K562 (cell line): ENCODE data around the gene THSD8. TPM values are rescaled to one million over a fixed set of nuclear protein-coding genes. Genes with fewer than 3 reads are reported as not detected.
A peak's percentile ranks its signal among the peaks of the same experiment; 100 is the strongest.

ENCODE experiments used
- CTCF ChIP-seq, 3 experiments: IDR thresholded peaks in 2 of 3; conservative IDR thresholded peaks in 1 of 3; 2 replicates each; pipeline ENCODE4 v1.5.1; 2011 to 2012; ENCODE audit warnings: low read length in 3 of 3, mild to moderate bottlenecking in 3 of 3, control low read depth in 2 of 3, improper control_type of control experiment in 1 of 3, inconsistent platforms in 1 of 3, low read depth in 1 of 3, mixed read lengths in 1 of 3, moderate library complexity in 1 of 3; ENCODE audit not compliant: insufficient read depth in 2 of 3
- ETV1 ChIP-seq: fragments of 450-650 bp; conservative IDR thresholded peaks from 2 replicates; pipeline ENCODE4 v1.6.1; 2016; ENCODE audit warnings: missing genetic modification characterization, control low read depth, low read depth, missing compliant biosample characterization
- HCFC1 ChIP-seq: IDR thresholded peaks from 2 replicates; pipeline ENCODE4 v1.6.1; 2012; ENCODE audit warnings: low read depth, low read length, improper control_type of control experiment
- HES1 ChIP-seq: fragments of 450-650 bp; IDR thresholded peaks from 2 replicates; pipeline ENCODE4 v1.6.1; 2016; ENCODE audit warnings: low read depth, mild to moderate bottlenecking, moderate library complexity
- IRF1 ChIP-seq: sonication (generic); formaldehyde crosslinking; IDR thresholded peaks from 2 replicates; pipeline ENCODE4 v1.8.0; 2022; ENCODE audit warnings: missing genetic modification reagents, mild to moderate bottlenecking, borderline replicate concordance
- KDM1A ChIP-seq, 2 experiments: fragments of 450-650 bp; IDR thresholded peaks; 2 replicates each; pipeline ENCODE4 v1.6.1; 2016; ENCODE audit warnings: mild to moderate bottlenecking in 2 of 2
- LEF1 ChIP-seq: fragments of 450-650 bp; IDR thresholded peaks from 2 replicates; pipeline ENCODE4 v1.6.1; 2016; ENCODE audit warnings: mild to moderate bottlenecking
- MEF2D ChIP-seq: conservative IDR thresholded peaks from 2 replicates; pipeline ENCODE4 v1.6.1; 2016; ENCODE audit warnings: low read depth, missing genetic modification characterization, missing compliant biosample characterization
- NRF1 ChIP-seq, 2 experiments: fragments of 450-650 bp; IDR thresholded peaks in 1 of 2; conservative IDR thresholded peaks in 1 of 2; 2 replicates each; pipeline ENCODE4 v1.6.1; 2014; ENCODE audit warnings: mild to moderate bottlenecking in 2 of 2
- SETDB1 ChIP-seq: IDR thresholded peaks from one replicate; pipeline ENCODE4 v1.6.1; 2012; ENCODE audit warnings: low read length, control low read depth, inconsistent platforms
- SMAD3 ChIP-seq: fragments of 450-650 bp; formaldehyde crosslinking; conservative IDR thresholded peaks from 2 replicates; pipeline ENCODE4 v1.4.0; 2020; ENCODE audit warnings: mild to moderate bottlenecking
- SMAD4 ChIP-seq: fragments of 250-450 bp; sonication (Bioruptor Pico); conservative IDR thresholded peaks from 2 replicates; pipeline ENCODE4 v1.8.0; 2021; ENCODE audit warnings: inconsistent platforms, mild to moderate bottlenecking, moderate library complexity
- SMC3 ChIP-seq: conservative IDR thresholded peaks from 2 replicates; pipeline ENCODE4 v1.6.1; 2011; ENCODE audit warnings: low read depth, low read length, improper control_type of control experiment; ENCODE audit not compliant: insufficient read depth
- SOX6 ChIP-seq: fragments of 450-650 bp; IDR thresholded peaks from 2 replicates; pipeline ENCODE4 v1.6.1; 2014; ENCODE audit warnings: mild to moderate bottlenecking
- TCF7L2 ChIP-seq: fragments of 150-350 bp; IDR thresholded peaks from 2 replicates; pipeline ENCODE4 v1.6.1; 2016; ENCODE audit warnings: low read depth, mild to moderate bottlenecking, low read length, moderate library complexity
- TEAD1 ChIP-seq, 2 experiments: fragments of 450-650 bp in 1 of 2; sonication (generic) in 1 of 2; formaldehyde crosslinking; IDR thresholded peaks; 2 replicates each; pipeline versions ENCODE4 v1.4.0 to v1.8.0; 2020 to 2022; ENCODE audit warnings: mild to moderate bottlenecking in 2 of 2, missing genetic modification reagents in 1 of 2
- THRAP3 ChIP-seq: fragments of 450-650 bp; IDR thresholded peaks from 2 replicates; pipeline ENCODE4 v1.6.1; 2016; ENCODE audit warnings: mild to moderate bottlenecking, inconsistent platforms, borderline replicate concordance
- ZFPM2 ChIP-seq: fragments of 250-450 bp; sonication (Bioruptor Pico); IDR thresholded peaks from 2 replicates; pipeline ENCODE4 v1.5.1; 2022; ENCODE audit warnings: mild to moderate bottlenecking
- ZNF232 ChIP-seq: sonication (generic); formaldehyde crosslinking; IDR thresholded peaks from 2 replicates; pipeline ENCODE4 v1.8.0; 2022; ENCODE audit warnings: mild to moderate bottlenecking, missing genetic modification reagents
- ZNF347 ChIP-seq: fragments of 450-650 bp; formaldehyde crosslinking; IDR thresholded peaks from 2 replicates; pipeline ENCODE4 v1.4.0; 2020; ENCODE audit warnings: low read depth, mild to moderate bottlenecking, moderate library complexity
- ZNF592 ChIP-seq: fragments of 450-650 bp; IDR thresholded peaks from 2 replicates; pipeline ENCODE4 v1.6.1; 2017; ENCODE audit warnings: antibody characterized with exemption, mild to moderate bottlenecking
- polyA plus RNA-seq, 8 experiments: library from polyadenylated mRNA; depleted of rRNA in 4 of 8; stranded (reverse) in 5 of 8; unstranded in 3 of 8; fragments of >200 nt; fragmentation: Nextera tagmentation in 2 of 8; fragmentation: Illumina TruSeq in 1 of 8; extraction: Ambion mirVana in 2 of 8; extraction: Trizol in 1 of 8; gene quantifications; 2 replicates each; pipeline versions ENCODE4 v1.2.1 to v1.2.3, GENCODE V29; 2011 to 2014; ENCODE audit warnings: inconsistent platforms in 1 of 8, missing spikeins in 1 of 8
- total RNA-seq, 7 experiments: library from RNA; depleted of rRNA in 6 of 7; stranded (reverse); fragments of >200 nt in 6 of 7; fragmentation: Illumina TruSeq in 2 of 7; extraction: Trizol in 2 of 7; gene quantifications; 2 replicates each; pipeline versions ENCODE4 v1.2.1 to v1.2.3, GENCODE V29; 2011 to 2021; ENCODE audit warnings: low replicate concordance in 1 of 7

The THSD8 gene
- total and polyA plus RNA-seq, 9 of the 15 experiments (the other 6 are each of a cell fraction or from before 2014, with no cell fraction given), result 8.4 to 42.4 (median 19.9) TPM; not detected in 2

GRCh38 chr19:12777217-12778016, 24.5 kb upstream of the THSD8 start (continued):
- TF ChIP-seq TEAD1 (CRISPR knock-in tag; IDR thresholded peaks at IDR 0.05) (0 out of 4 replicates have a peak, but pooled peaks of 1 of the 2 experiments have one; percentile 18), SOX6 (no peak), HCFC1 (peak; percentile 22; the same call in 1 of the 2 replicates), LEF1 (no peak), CTCF (IDR thresholded peaks at IDR 0.05 in 2 of 3, conservative IDR thresholded peaks at IDR 0.05 in 1 of 3; ENCODE audit: insufficient read depth in 2 of 3, low read depth in 1 of 3, low read length in 3 of 3) (peak; percentile 90 to 96 (median 93)), IRF1 (CRISPR knock-in tag) (no peak), ZNF347 (CRISPR knock-in tag) (no peak), SETDB1 (no peak), TCF7L2 (no peak), ZFPM2 (CRISPR knock-in tag) (no peak), MEF2D (tag) (no peak), HES1 (no peak), ZNF592 (peak; percentile 59), THRAP3 (no peak), NRF1 (conservative IDR thresholded peaks at IDR 0.05 in 1 of 2, IDR thresholded peaks at IDR 0.05 in 1 of 2) (no peak), KDM1A (IDR thresholded peaks at IDR 0.05) (peak in 1 of 2 experiments; percentile 37; a peak in 1 of 4 replicates), ETV1 (tag) (0 out of 2 replicates have a peak, but pooled peaks have one; percentile 23), SMAD4 (CRISPR knock-in tag) (peak; percentile 51), SMC3 (peak; percentile 86), SMAD3 (CRISPR knock-in tag) (no peak), ZNF232 (CRISPR knock-in tag) (no peak)
